Measurements from ENCODE around the gene TIMM17A.
"Not testable (repeated sequence)": the region's sequence is repeated elsewhere in the genome, so short reads cannot be mapped to it uniquely, and the experiment has no call there.

The TIMM17A gene

DNA sequence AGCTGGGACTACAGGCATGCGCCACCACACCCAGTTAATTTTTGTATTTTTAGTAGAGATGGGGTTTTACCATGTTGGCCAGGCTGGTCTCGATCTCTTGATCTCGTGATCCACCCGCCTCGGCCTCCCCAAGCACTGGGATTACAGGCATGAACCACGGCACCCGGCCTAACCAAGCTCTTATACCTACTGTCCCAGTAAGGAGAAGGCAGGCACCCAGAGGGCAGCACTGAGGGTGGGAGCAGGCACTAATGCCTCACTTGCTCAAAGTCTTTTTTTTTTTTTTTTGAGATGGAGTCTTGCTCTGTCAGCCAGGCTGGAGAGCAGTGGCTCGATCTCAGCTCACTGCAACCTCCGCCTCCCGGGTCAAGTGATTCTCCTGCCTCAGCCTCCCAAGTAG is 15.0 kb upstream of the TIMM17A start:
- not testable (repeated sequence) for DNase-seq (ENCODE audit: low spot score)

DNA sequence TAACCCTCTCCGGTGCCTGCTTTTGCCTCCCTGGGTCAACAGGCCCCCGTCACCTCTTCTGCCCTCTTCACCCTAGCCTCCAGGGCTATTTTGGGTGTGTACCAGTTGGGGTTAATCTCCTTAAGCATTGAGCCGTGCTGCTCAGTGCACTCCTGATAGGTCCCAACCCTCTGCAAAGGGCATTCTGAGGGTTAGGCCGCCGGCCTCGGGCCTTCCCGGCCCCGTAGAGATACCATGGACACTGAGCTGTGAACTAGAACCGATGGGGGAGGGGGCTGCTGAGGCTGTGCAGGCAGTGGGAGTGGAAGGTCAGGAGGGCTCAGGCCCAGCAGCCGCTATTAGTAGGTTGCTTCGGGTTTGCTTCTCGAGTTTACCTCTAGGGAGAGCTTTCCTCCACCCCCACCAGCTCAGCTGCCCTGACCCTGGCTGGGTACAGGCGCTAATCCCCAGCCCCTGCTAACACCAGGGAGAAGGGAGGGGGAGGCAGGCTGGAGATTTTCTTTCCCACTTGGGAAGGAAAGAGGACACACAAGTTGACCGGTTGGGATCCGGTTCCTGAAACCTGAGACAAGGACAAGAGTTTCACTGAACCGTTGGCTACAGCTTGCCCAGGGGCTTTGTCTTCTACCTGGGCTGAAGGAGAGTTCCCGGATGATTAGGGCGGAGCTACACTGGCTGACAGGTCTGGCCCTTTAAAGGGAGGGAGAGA is 13.7 kb upstream of the TIMM17A start:
- DNase-seq (ENCODE audit: low spot score) = no peak

DNA sequence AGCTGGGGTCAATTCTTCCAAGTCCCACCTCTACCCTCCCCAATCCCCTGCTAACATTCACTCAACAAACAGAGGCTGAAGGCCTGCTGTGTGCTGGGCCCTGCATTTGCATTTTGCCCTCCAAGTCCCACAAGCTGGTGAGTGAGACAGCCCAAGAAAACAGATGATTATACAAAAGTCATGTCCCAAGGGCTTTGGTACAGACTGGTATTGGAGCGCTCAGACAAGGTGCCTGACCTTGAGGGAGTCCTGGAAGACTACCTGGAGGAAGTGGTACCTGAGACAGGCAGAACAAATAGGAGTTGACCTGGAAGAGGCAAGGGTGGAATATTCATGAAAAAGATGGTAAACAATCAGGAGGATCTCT is 13.2 kb upstream of the TIMM17A start:
- DNase-seq (ENCODE audit: low spot score) = no peak

DNA sequence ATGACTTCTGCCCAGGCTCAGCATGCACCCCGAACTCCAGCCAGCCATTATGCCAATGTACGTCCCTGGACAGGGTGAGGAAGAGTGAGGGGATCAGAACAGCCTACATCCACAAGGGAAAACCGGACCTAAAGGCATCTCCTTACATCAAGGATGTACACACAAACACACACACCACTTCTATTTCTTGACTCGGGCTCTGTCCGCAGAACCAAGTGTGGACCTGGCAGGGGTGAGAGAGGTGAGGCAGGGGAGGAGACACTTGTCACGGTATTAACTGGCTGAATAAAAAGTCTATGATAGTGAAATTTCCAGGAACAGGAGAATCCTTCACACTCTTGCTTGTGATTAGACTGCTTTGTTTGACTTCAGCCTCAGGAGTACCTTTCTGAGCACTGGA is 11.3 kb upstream of the TIMM17A start:
- DNase-seq (ENCODE audit: low spot score) = no peak

DNA sequence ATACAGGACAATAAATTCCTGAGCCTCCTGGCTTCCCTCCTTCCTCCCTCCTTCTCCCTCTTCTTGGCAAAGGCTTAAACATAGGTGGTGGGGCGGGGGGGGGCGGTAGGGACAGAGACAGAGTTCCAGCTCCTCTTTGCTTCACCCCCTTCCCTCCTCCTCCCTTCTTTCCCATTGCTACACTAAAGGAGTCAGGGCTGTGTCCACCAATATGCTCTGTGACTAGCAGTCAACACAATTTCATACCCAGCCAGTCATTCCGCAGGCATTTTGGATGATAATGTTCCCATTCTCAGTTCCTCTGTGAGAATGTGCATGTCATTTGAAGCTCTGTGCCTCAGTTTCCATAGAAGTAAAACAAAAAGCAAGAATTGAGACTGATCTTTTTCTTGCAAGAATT is 10.7 kb upstream of the TIMM17A start:
- DNase-seq (ENCODE audit: low spot score) = no peak

DNA sequence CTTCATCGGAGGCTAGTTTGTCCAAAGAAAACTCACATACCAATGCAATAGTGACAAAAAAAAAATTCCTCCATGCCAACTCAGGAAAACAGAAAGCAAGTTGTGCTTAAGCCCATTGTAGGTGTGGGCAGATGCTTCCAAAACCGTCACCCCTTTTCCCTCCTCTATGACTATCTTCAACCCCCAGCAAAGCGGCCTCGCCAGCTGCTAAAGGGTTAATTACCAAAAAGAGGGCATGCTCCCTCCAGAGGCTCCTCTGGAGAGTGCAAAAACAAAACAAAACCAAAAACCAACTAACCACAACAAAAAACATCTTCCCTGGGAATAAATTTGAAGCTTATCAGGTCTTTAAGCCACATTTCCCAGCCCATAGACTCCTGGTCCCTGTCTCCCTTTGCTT is 10.1 kb upstream of the TIMM17A start:
- DNase-seq (ENCODE audit: low spot score) = no peak

DNA sequence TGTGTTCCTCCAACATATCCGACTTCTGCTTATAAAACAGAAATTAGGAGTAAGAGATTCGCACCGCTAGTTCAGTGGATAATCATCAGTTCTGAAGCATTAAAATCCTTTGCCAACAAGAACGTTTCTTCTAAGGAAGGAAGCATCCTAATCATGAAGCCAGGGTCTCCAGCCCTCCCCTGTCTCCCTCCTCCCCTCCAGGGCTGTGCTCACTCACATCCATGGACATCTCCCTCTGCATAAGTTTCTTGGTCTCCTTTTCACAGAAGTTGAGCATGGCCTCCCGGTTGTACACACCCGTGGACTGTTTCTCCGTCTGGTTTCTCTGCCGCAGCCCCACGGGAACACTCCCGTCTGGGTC is 9.5 kb upstream of the TIMM17A start:
- DNase-seq (ENCODE audit: low spot score) = no peak

DNA sequence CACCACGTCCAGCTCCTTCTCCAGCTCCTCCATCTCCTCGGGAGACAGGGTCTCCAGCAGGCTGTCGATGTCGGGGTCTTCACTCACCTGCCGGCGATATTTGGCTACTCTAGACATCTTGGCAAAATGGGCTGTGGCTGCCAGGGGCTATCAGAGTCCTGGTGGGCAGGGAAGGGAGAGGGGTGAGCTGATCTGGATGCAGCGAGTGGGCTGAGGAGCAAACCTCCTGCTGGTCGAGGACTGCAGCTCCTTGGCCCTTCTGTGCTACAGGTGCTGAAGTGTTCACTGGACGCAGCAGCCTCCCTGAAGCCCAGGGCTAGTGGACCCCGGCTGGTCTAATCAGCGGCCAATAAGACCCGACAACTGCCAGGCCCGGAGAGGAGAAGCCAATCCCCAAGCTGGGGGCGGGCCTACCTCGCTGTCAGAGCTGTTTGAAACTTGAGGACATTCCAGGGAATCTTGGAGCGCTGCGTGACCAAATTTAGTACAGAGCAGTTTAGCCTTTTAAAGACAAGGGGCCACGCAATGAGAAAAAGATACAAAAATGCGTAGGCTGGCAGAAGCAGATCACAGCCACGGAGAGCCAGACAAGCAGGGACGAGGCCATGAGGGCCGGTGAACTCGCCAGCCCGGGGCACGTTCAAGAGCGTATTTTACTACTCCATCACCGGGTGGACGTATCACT is 8.9 kb upstream of the TIMM17A start, which contains the start of gene LMOD1:
Gene LMOD1 (minus strand): TSS at position 325 of the 685 bp plus-strand sequence. CDS start 208 bp downstream, at position 117.
- peak; percentile 79 for DNase-seq (ENCODE audit: low spot score)

DNA sequence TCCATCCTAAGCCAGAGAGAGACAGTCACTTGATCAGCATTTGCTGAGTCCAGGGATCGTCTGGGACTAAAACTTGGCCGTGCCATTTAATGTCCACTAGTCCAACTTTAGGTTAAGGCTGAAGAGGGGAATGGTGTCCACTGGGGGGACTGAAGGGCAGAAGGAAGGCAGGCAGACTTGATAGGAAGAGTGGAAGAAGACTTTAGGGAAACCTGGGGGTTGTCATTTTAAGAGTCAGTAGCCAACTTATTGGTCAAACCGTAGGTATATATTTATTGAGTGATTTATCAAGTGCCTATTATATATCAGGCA is 7.7 kb upstream of the TIMM17A start:
- DNase-seq (ENCODE audit: low spot score) = no peak

DNA sequence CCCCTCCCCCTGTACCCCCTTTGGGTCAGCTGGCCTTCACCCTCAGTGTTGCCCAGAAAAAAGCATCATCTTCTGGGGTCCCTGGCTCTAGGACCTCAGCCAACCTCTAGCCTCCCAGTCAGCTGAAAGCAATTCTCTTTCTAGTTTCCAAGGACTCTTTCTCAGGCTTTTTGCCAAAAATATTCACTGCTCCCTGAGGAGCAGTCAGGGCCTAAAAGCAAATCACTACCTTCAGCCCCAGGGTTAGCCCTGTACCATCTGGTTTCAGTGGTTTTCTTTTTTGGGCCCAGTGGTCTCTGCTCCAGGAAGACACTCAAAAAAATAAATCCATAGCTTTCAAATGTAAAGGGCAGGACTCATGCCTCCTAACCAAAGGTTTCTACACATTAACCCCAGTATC is 5.8 kb upstream of the TIMM17A start:
- DNase-seq (ENCODE audit: low spot score) = no peak

DNA sequence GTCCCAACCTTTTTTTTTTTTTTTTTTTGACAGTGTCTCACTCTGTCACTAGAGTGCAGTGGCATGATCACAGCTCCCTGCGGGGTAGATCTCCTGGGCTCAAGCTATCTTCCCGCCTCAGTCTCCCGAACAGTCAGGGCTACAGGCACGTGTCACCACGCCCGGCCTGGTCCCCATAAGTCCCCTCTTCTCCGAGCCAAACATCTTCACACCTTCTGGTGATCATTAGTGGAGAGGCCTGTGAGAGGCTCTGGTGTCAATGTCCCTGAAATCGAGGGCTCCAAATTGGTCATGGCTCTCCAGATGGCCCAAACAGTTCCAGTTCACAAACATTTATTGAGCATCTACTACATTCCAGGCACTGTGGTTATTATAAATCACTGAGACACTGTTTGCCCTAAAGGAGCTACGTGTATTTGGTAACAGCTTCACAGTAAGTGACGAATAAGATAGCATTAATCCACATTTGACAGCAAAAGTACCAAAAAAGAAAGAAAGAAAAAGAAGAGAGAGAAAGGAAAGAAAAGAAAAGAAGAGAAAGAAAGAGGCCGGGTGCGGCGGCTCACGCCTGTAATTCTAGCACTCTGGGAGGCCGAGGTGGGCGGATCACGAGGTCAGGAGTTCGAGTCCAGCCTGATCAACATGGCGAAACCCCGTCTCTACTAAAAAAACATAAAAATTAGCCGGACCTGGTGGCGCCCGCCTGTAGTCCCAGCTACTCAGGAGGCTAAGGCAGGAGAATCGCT is 867 bp upstream of the TIMM17A start:
- no peak for DNase-seq (ENCODE audit: low spot score)

DNA sequence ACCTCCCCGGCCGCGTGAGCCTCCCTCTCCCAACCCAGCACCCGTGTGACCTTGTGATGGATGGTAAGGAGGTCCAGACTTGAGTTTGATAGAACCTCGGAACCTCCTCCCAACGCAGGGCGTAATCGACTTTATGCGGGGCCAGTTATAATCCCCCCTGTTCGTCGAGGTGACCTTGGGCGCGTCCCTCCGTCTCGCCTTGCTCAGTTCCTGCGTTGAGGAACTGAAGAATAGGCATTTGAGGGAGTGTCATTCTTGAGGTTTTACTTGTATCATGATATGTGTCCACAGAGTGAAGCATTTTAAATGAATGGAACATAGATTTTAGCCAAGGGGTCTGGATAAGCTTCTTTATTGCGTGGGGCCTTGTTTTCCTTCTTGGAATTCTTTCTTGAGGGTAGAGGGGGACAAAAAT is 433 bp downstream of the TIMM17A start:
- DNase-seq (ENCODE audit: low spot score) = no peak

DNA sequence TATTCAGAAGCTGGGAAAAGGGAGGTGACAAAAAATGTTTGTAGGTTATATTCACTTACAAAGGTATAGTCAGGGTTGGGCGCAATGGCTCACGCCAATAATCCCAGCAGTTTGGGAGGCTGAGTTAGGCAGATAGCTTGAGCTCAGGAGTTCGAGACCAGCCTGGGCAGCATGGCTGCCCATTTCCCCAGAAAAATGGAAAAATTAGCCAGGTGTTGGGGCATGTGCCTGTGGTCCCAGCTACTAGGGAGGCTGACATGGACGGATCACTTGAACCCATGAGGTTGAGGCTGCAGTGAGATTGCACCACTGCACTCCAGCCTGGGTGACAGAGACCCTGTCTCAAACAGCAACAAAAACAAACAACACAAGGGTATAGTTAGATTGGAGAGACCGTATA is 3.0 kb downstream of the TIMM17A start:
- no peak for DNase-seq (ENCODE audit: low spot score)

DNA sequence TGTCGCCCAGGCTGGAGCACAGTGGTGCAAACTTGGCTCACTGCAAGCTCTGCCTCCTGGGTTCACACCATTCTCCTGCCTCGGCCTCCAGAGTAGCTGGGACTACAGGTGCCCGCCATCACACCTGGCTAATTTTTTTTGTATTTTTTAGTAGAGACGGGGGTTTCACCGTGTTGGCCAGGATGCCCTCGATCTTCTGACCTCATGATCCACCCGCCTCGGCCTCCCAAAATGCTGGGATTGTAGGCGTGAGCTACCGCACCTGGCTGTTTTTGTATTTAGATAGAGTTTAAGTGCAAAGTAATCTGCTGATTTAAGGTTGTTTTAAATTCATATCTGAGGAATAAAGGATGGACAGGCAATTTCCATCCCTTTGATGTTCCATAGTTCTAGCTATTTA is 7.1 kb downstream of the TIMM17A start:
- DNase-seq (ENCODE audit: low spot score) = not testable (repeated sequence)

DNA sequence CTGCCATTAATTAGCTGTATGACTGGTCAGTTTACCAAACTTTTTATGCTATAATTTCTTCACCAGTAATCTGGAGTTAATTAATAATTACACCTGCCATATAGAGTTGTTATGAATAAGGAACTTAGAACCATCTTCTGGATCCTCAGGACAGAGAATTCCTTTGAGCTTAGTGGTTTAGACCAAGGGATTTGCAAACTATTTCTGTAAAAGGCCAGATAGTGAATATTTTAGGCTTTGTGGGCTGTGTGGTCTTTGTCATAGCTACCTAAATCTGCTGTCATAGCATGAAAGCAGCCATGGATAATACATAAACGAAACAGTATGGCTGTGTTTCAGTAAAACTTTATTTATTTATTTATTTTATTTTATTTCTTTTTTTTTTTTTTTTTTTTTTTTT is 9.0 kb downstream of the TIMM17A start:
- DNase-seq (ENCODE audit: low spot score) = peak; percentile 62

DNA sequence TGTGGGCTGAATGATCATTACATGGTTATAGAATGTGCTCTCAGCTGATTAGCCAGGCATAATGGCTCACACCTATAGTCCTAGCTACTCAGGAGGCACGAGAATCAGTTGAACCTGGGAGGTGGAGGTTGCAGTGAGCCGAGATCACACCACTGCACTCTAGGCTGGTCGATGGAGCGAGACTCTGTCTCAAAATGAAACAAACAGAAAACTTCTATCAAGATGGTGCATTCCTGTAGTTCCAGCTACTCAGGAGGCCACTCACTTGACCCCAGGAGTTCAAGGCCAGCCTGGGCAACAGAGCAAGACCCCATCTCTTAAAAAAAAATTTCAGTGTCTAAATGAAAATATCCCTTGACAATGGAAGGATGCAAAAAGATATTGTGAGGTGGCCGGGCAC is 10.9 kb downstream of the TIMM17A start:
- peak; percentile 67 for DNase-seq (ENCODE audit: low spot score)

DNA sequence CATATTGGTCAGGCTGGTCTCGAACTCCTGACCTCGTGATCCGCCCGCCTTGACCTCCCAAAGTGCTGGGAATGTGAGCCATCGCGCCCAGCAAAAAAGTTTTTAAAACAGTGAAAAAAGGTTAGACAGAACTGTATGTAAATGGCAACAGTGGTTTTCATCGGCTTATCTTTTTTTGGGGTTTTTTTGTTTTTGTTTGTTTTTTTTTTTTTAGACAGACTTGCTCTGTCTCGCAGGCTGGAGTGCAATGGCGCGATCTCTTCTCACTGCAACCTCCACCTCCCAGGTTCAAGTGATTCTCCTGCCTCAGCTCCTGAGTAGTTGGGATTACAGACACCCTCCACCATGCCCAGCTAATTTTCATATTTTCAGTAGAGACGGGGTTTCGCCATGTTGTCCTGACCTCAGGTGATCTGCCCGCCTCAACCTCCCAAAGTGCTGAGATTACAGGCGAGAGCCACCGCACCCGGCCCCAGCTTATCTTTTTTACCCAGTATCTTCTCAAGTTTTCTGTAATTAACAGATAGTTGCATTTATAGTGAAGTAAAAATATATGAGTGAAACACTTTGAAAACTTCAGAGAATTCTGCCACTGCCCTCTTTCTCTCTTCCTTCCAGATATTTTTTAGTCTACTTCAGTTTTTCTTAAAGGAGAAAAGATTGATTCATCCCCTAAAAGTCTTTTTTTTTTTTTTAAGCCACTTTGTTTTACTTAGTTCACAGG is 13.1 kb downstream of the TIMM17A start:
- DNase-seq (ENCODE audit: low spot score) = no peak

DNA sequence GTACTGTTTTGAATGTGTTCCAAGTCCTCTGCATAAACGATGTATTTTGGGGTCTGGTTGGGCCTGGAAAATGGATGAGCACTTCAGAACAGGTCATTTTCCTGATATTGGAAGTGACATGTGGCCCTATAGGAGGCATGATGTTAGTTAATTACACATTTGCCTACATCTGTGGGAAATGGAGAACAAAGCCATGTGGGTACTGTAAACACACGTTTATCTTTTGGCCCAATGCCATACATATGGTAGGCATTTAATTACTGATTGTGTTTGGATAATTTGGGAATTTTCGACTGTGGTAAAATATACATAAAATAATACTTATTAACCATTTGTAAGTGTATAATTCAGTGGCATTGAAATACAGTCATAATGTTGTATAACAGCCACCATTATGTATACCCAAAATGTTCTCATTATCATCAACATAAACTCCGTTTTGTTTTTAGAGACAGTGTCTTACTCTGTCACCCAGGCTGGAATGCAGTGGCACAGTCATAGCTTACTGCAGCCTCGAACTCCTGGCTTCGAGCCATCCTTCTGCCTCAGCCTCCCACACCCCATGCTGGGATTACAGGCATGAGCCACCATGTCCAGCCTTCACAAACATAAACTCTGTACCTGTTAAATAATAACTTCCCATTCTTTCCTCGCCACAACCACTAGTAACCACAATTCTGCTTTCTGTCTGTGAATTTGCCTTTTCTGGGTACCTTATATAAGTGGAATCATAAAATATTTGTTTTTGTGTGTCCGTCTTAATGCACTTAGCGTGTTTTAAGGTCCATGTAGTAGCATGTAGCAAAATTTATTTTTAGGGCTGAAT is 15.2 kb downstream of the TIMM17A start:
- peak; percentile 82 for DNase-seq (ENCODE audit: low spot score)

DNA sequence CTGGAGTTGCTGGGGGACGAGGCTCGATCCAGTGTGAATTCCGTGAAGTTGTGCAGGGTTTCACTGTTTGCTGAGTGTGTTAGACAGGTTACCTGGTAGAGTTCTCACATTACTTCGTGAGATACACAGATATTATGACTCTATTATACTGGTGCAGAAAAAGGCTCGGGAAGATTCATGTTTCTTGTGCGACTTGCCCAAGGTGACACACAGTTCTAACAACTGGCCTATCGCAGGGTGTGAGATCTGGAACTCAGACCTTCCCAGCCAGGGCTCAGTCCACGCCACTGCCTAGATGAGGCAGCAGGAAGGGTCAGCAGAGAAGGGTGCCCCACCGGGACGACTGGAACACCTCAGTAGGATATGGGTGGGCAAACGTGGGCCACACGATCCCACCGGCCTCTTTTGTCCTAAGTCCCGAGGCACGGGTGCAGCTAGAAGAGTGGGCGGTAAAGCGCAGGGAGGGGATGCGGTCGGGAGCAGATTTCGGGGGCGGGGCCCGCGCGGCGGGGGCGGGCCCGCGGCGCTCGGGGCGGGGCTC is 26.8 kb downstream of the TIMM17A start:
- DNase-seq (ENCODE audit: low spot score) = no peak

DNA sequence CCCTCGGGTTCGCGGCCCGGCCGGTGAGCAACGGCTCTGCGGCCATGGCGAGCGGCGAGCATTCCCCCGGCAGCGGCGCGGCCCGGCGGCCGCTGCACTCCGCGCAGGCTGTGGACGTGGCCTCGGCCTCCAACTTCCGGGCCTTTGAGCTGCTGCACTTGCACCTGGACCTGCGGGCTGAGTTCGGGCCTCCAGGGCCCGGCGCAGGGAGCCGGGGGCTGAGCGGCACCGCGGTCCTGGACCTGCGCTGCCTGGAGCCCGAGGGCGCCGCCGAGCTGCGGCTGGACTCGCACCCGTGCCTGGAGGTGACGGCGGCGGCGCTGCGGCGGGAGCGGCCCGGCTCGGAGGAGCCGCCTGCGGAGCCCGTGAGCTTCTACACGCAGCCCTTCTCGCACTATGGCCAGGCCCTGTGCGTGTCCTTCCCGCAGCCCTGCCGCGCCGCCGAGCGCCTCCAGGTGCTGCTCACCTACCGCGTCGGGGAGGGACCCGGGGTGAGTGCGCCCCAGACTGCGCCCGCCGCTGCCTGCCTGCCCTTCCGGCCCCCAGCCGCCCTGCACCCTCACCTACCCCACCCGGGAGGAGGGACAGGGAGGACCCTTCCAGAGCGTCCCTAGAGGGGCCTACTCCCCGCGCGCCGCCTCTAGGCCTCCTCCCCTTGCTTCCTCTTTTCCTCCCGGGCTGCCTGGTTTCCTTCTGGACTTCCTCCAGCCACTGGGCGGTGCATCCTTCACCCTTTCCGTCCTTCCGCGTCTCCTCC is 27.5 kb downstream of the TIMM17A start, which contains the start of gene RNPEP:
Gene RNPEP (plus strand): TSS at position 26 of the 757 bp plus-strand sequence. CDS start 19 bp downstream, at position 45.
- DNase-seq (ENCODE audit: low spot score) = peak; percentile 87

DNA sequence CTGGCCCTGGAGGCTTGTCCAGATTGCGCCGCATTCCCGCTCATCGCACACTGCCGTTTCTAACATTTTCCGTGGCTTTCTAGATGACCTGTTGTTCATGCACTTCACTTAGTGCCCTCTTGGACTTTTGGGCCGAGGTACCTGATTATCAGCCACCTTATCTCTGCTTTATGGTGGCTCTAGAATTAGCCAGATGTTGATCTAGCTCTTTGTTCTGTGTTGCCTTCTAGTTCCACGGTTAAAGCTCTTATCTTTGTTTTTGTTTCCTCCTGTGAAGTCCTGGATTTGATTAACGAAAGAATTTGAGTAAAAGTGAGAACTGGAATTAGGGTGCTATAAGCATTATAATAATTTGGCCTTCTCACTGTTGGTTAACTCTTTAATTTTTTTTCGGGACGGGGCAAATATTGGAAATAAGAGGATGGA is 28.1 kb downstream of the TIMM17A start:
- no peak for DNase-seq (ENCODE audit: low spot score)

Measured in kidney tubule cell (primary cell).